ENCODE measurements around the gene TOPBP1.

TOPBP1 gene

GRCh38 chr3:133599280-133599679 lies 62.5 kb downstream of the TOPBP1 start:
- TF ChIP-seq CTCF (IDR thresholded peaks at IDR 0.05; ENCODE audit: insufficient read depth, low read length, poor library complexity, severe bottlenecking) (no peak), EZH2phosphoT487 (conservative IDR thresholded peaks at IDR 0.05; ENCODE audit: low read length) (no peak)
- no peak overlapping the region for H3K27ac ChIP-seq (ENCODE audit: low read depth, low read length)
- no peak overlapping the region for H3K4me3 ChIP-seq (ENCODE audit: insufficient read depth, low read length, poor library complexity, severe bottlenecking)
- H3K4me2 ChIP-seq (ENCODE audit: low read depth, low read length, poor library complexity, severe bottlenecking) = no peak overlapping the region
- H3K27me3 ChIP-seq (ENCODE audit: low read length) = no peaks in the 10 kb centered on the region
- H3K9me3 ChIP-seq (ENCODE audit: insufficient read depth, low read length) = no peaks in the 10 kb centered on the region
- no peak overlapping the region for H3K9ac ChIP-seq (ENCODE audit: low read length)
- H3F3A ChIP-seq (ENCODE audit: insufficient read depth) = peaks cover 21% of the 10 kb centered on the region
- no peaks in the 10 kb centered on the region for H3K9me2 ChIP-seq (replicated peaks; ENCODE audit: insufficient read depth, low read length)
- H4K20me1 ChIP-seq (ENCODE audit: low read depth, low read length) = peaks cover 5% of the 10 kb centered on the region; the same call in 1 of the 2 replicates
- no peak overlapping the region for H2AFZ ChIP-seq (ENCODE audit: low read depth, low read length, severe bottlenecking)
- peaks cover 30% of the 10 kb centered on the region; the same call in 1 of the 2 replicates for H3K36me3 ChIP-seq (ENCODE audit: low read length)
- H3K79me2 ChIP-seq (ENCODE audit: insufficient read depth, low read length) = no peaks in the 10 kb centered on the region

GRCh38 chr3:133598405-133598804 lies 63.3 kb downstream of the TOPBP1 start:
- TF ChIP-seq CTCF (IDR thresholded peaks at IDR 0.05; ENCODE audit: insufficient read depth, low read length, poor library complexity, severe bottlenecking) (no peak), EZH2phosphoT487 (conservative IDR thresholded peaks at IDR 0.05; ENCODE audit: low read length) (no peak)
- Histone ChIP-seq H3K27ac (ENCODE audit: low read depth, low read length) (no peak overlapping the region), H2AFZ (ENCODE audit: low read depth, low read length, severe bottlenecking) (no peak overlapping the region)

GRCh38 chr3:133595341-133595740 lies 66.4 kb downstream of the TOPBP1 start:
- Histone ChIP-seq H3K4me2 (ENCODE audit: low read depth, low read length, poor library complexity, severe bottlenecking) (no peak overlapping the region), H3F3A (ENCODE audit: insufficient read depth) (peaks cover 49% of the 10 kb centered on the region), H3K9ac (ENCODE audit: low read length) (no peak overlapping the region), H3K9me3 (ENCODE audit: insufficient read depth, low read length) (no peaks in the 10 kb centered on the region), H3K36me3 (ENCODE audit: low read length) (peaks cover under 1% of the 10 kb centered on the region; the same call in 1 of the 2 replicates), H3K27ac (ENCODE audit: low read depth, low read length) (no peak overlapping the region), H3K9me2 (replicated peaks; ENCODE audit: insufficient read depth, low read length) (no peaks in the 10 kb centered on the region), H4K20me1 (ENCODE audit: low read depth, low read length) (no peaks in the 10 kb centered on the region), H3K27me3 (ENCODE audit: low read length) (no peaks in the 10 kb centered on the region), H3K79me2 (ENCODE audit: insufficient read depth, low read length) (no peaks in the 10 kb centered on the region), H2AFZ (ENCODE audit: low read depth, low read length, severe bottlenecking) (no peak overlapping the region), H3K4me3 (ENCODE audit: insufficient read depth, low read length, poor library complexity, severe bottlenecking) (no peak overlapping the region)
- no peak for TF ChIP-seq CTCF (IDR thresholded peaks at IDR 0.05; ENCODE audit: insufficient read depth, low read length, poor library complexity, severe bottlenecking)
- no peak for TF ChIP-seq EZH2phosphoT487 (conservative IDR thresholded peaks at IDR 0.05; ENCODE audit: low read length)

More at GRCh38 chr3:133598405-133598804, 63.3 kb downstream of the TOPBP1 start:
- no peaks in the 10 kb centered on the region for H3K27me3 ChIP-seq (ENCODE audit: low read length)
- H3K9me3 ChIP-seq (ENCODE audit: insufficient read depth, low read length) = no peaks in the 10 kb centered on the region
- H3K4me2 ChIP-seq (ENCODE audit: low read depth, low read length, poor library complexity, severe bottlenecking) = no peak overlapping the region
- H3F3A ChIP-seq (ENCODE audit: insufficient read depth) = peaks cover 22% of the 10 kb centered on the region
- peaks cover 25% of the 10 kb centered on the region; the same call in 1 of the 2 replicates for H3K36me3 ChIP-seq (ENCODE audit: low read length)
- no peak overlapping the region for H3K9ac ChIP-seq (ENCODE audit: low read length)
- H3K79me2 ChIP-seq (ENCODE audit: insufficient read depth, low read length) = no peaks in the 10 kb centered on the region
- no peaks in the 10 kb centered on the region for H3K9me2 ChIP-seq (replicated peaks; ENCODE audit: insufficient read depth, low read length)
- no peak overlapping the region for H3K4me3 ChIP-seq (ENCODE audit: insufficient read depth, low read length, poor library complexity, severe bottlenecking)
- H4K20me1 ChIP-seq (ENCODE audit: low read depth, low read length) = peaks cover 2% of the 10 kb centered on the region; the same call in 1 of the 2 replicates

Data from SU-DHL-6 (cell line).